ENCODE results near the gene TRIM28. TPM values are rescaled to one million over a fixed set of nuclear protein-coding genes. Genes with fewer than 3 reads are reported as not detected.

The TRIM28 gene
- total and polyA plus RNA-seq, 9 of the 15 experiments (the other 6 are each of a cell fraction or from before 2014, with no cell fraction given), result 12.1 to 797 (median 490) TPM

DNA sequence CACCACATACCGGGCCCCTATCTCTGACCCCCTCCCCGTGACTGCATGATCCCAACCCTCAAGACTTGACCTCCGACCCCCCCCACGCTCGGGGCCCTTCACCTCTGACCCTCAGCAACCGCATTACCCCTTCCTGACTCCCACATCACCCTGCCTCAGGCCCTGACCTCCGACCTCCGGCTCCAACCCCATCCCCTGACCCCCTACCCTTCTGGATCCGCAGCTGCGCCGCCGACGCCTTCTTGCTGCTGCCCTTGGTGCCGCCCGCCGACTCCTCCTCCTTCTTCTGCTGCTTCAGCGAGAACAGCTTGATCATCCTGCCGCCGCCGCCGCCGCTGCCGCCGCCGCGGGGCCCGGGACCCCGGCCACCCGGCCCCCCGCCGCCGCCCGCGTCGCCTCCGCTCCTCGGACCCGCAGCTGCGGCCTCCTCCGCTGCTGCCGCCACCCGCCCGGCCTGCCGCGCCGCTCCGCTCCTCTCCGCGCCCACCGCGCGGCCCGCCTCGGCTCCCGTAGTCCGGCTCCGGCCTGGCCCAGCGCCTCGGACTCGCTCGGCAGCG is 14.3 kb downstream of the TRIM28 start, which contains the start of gene UBE2M (continued):
- TF ChIP-seq FOXM1 (IDR thresholded peaks at IDR 0.05; ENCODE audit: low read depth), result no peak
- TF ChIP-seq FOXM1 (CRISPR knock-in tag; IDR thresholded peaks at IDR 0.05; ENCODE audit: low read depth), result no peak
- peak; percentile 62 for TF ChIP-seq RBBP5 (IDR thresholded peaks at IDR 0.05; ENCODE audit: borderline replicate concordance, insufficient read depth, low read length, poor library complexity, severe bottlenecking)
- no peak for TF ChIP-seq NFYB (IDR thresholded peaks at IDR 0.05; ENCODE audit: extremely low read depth, insufficient read length)
- peak; percentile 96 to 97 for TF ChIP-seq KDM1A (IDR thresholded peaks at IDR 0.05)
- no peak for TF ChIP-seq ZNF224 (CRISPR knock-in tag; IDR thresholded peaks at IDR 0.05)
- TF ChIP-seq SAP30 (IDR thresholded peaks at IDR 0.05; ENCODE audit: borderline replicate concordance, insufficient read depth, low read depth, low read length, poor library complexity, severe bottlenecking), result no peak
- peak; percentile 57; the same call in 1 of the 2 replicates for TF ChIP-seq ZBTB7A (IDR thresholded peaks at IDR 0.05; ENCODE audit: borderline replicate concordance, control insufficient read depth, low read depth, low read length)
- no peak for TF ChIP-seq LCOR (CRISPR knock-in tag; IDR thresholded peaks at IDR 0.05)
- no peak for TF ChIP-seq FOXP1 (CRISPR knock-in tag; IDR thresholded peaks at IDR 0.05)
- TF ChIP-seq KAT7 (CRISPR knock-in tag; IDR thresholded peaks at IDR 0.05; ENCODE audit: borderline replicate concordance), result no peak
- TF ChIP-seq, protein P1, sequence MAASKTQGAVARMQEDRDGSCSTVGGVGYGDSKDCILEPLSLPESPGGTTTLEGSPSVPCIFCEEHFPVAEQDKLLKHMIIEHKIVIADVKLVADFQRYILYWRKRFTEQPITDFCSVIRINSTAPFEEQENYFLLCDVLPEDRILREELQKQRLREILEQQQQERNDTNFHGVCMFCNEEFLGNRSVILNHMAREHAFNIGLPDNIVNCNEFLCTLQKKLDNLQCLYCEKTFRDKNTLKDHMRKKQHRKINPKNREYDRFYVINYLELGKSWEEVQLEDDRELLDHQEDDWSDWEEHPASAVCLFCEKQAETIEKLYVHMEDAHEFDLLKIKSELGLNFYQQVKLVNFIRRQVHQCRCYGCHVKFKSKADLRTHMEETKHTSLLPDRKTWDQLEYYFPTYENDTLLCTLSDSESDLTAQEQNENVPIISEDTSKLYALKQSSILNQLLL (CRISPR knock-in tag; IDR thresholded peaks at IDR 0.05; ENCODE audit: borderline replicate concordance), result no peak
- TF ChIP-seq FUS (optimal IDR thresholded peaks at IDR 0.05; ENCODE audit: low read depth, low read length), result no peak
- TF ChIP-seq EGR1 (conservative IDR thresholded peaks at IDR 0.05), result peak; percentile 69
- no peak for TF ChIP-seq BCL6 (CRISPR knock-in tag; IDR thresholded peaks at IDR 0.05)
- no peak for TF ChIP-seq STAT5B (CRISPR knock-in tag; IDR thresholded peaks at IDR 0.05)
- peak; percentile 48 for TF ChIP-seq FOSL1 (tag; conservative IDR thresholded peaks at IDR 0.05)
- no peak for TF ChIP-seq SREBF2 (CRISPR knock-in tag; IDR thresholded peaks at IDR 0.05)
- TF ChIP-seq NR2C2 (CRISPR knock-in tag; IDR thresholded peaks at IDR 0.05), result peak; percentile 90
- TF ChIP-seq NR2C2 (tag; IDR thresholded peaks at IDR 0.05), result peak; percentile 97
- no peak for TF ChIP-seq GABPB2 (CRISPR knock-in tag; conservative IDR thresholded peaks at IDR 0.05)
- 0 out of 2 replicates have a peak, but pooled peaks have one; percentile 14 for TF ChIP-seq NFIC (IDR thresholded peaks at IDR 0.05)
- TF ChIP-seq CAMTA2 (CRISPR knock-in tag; conservative IDR thresholded peaks at IDR 0.05), result no peak
- TF ChIP-seq ZNF76 (CRISPR knock-in tag; IDR thresholded peaks at IDR 0.05; ENCODE audit: borderline replicate concordance), result no peak
- TF ChIP-seq, protein P2, sequence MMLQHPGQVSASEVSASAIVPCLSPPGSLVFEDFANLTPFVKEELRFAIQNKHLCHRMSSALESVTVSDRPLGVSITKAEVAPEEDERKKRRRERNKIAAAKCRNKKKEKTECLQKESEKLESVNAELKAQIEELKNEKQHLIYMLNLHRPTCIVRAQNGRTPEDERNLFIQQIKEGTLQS (IDR thresholded peaks at IDR 0.05), result no peak
- TF ChIP-seq, protein P2 (CRISPR knock-in tag; conservative IDR thresholded peaks at IDR 0.05), result no peak
- TF ChIP-seq TCF7 (IDR thresholded peaks at IDR 0.05; ENCODE audit: borderline replicate concordance), result no peak
- peak; percentile 14; the same call in 1 of the 2 replicates for TF ChIP-seq JUND (IDR thresholded peaks at IDR 0.05; ENCODE audit: borderline replicate concordance, low read depth, low read length)
- no peak for TF ChIP-seq JUND (tag; IDR thresholded peaks at IDR 0.05; ENCODE audit: borderline replicate concordance, low read depth, low read length)

Measured in K562 (cell line).